Mucosa of descending colon (tissue), 3 donors: ENCODE results near the gene SERPINA9. TPM values are rescaled to one million over a fixed set of nuclear protein-coding genes. Genes with fewer than 3 reads are reported as not detected.

Source experiments
- ATAC-seq: fragments of 200-7000 bp; cut with Tn5 transposase; one replicate; pipeline ENCODE4 v1.9.1; 2020; ENCODE audit warnings: mild to moderate bottlenecking, moderate library complexity
- DNase-seq, 3 donors: peaks; one replicate each; pipeline ENCODE4 v3.0.0-alpha.2; 2020
- H3K36me3 ChIP-seq: fragments of 200-600 bp; one replicate; pipeline ENCODE4 v1.8.0; 2021; ENCODE audit warnings: low read depth, mild to moderate bottlenecking
- H3K4me1 ChIP-seq: fragments of 200-600 bp; one replicate; pipeline ENCODE4 v1.8.0; 2021; ENCODE audit warnings: low read depth, mild to moderate bottlenecking
- H3K4me3 ChIP-seq: fragments of 200-600 bp; one replicate; pipeline ENCODE4 v1.8.0; 2021; ENCODE audit warnings: mild to moderate bottlenecking
- H3K9me3 ChIP-seq: fragments of 200-600 bp; one replicate; pipeline ENCODE4 v1.8.0; 2021; ENCODE audit warnings: mild to moderate bottlenecking
- CTCF ChIP-seq: fragments of 200-600 bp; IDR thresholded peaks from one replicate; pipeline ENCODE4 v1.8.0; 2022; ENCODE audit warnings: antibody characterized with exemption, mild to moderate bottlenecking
- intact Hi-C, 2 donors: fragments of 100-400 bp; cut with DNase I in 1 of 2; cut with micrococcal nuclease in 1 of 2; formaldehyde crosslinking; loops; one replicate each; pipeline versions ENCODE4 v1.11.0 to v1.11.1; 2022; cut with DNase I, micrococcal nuclease
- long read RNA-seq, 2 donors: library from polyadenylated mRNA; unstranded; transcript quantifications; one replicate each; pipeline ENCODE4 v2.0.0, GENCODE V29; 2019 to 2021
- total RNA-seq, 3 donors: library from RNA; stranded (reverse); fragmentation: NEBNext Ultra II Directional in 2 of 3; extraction: Animal tissue kit (Norgen Biotek cat#: 25700) in 2 of 3; gene quantifications; one replicate each; pipeline versions ENCODE4 v1.2.1 to v1.2.4, GENCODE V29; 2021 to 2023
- donor health status: DM: no; HTN: no; CAD: no; lungs with moderate emphysema.
- donor health status: DM: no; HTN: no; CAD: no.
- donor health status: DM: no; HTN: yes; CAD: no.

Gene SERPINA9
- total RNA-seq, result not detected
- long read RNA-seq, donor 1, result 0 reads
- long read RNA-seq, donor 2, result 0 reads

DNA sequence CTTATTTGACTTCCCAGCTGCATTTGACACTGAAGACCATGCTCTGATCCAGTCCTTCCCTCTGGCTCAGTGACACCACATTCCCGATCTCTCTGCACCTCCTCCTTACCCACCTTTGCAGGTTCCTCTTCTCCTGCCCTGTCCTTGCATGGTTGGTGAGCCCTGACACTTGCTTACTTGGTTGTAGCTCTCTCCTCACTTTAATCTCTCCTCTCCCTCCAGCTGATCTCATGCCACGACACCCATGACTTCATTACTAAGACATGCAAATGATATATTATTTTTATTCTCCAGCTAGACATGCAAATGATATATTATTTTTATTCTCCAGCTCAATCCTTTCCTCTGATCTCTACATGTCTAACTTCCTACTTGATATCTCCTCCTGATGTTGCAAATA is at the start of gene SERPINA9:
SERPINA9 (minus strand) TSS at position 175 of the 400 bp plus-strand sequence. CDS start 6,357 bp downstream, outside the sequence.
- no peak for DNase-seq
- intact Hi-C loops, result no loop called here
- no peak for TF ChIP-seq CTCF

DNA sequence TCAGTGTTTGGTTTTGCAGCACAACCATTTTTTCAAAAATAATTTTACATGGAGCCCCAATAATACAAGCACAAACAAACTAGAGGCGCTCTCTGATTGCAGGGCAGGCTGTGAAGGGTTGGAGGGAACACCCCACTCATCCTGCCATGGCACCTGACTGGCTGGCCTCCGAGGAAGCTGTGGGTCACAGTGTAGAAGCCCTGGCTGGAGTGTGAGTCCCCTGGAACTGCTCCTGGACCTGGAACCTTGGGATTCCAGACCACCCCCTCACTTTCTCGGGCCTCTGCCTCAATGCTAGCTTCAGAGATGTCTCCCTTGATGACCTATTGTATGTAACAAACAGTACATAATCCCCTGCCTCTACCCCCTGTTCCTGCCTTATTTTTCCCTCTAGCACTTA is 48.1 kb upstream of the SERPINA9 start:
- Histone ChIP-seq H3K4me1 (no peaks in the 10 kb centered on the region), H3K4me3 (no peak overlapping the region), H3K9me3 (no peaks in the 10 kb centered on the region), H3K36me3 (no peaks in the 10 kb centered on the region)
- intact Hi-C loops, result no loop called here
- ATAC-seq (no peak), DNase-seq (no peak)
- no peak for TF ChIP-seq CTCF

More for the DNA sequence above, at the start of gene SERPINA9:
- H3K36me3 ChIP-seq, result no peaks in the 10 kb centered on the region
- no peaks in the 10 kb centered on the region for H3K4me1 ChIP-seq
- peaks cover 9% of the 10 kb centered on the region for H3K9me3 ChIP-seq
- H3K4me3 ChIP-seq, result no peak within 1 kb of the TSS
- ATAC-seq, result no peak

DNA sequence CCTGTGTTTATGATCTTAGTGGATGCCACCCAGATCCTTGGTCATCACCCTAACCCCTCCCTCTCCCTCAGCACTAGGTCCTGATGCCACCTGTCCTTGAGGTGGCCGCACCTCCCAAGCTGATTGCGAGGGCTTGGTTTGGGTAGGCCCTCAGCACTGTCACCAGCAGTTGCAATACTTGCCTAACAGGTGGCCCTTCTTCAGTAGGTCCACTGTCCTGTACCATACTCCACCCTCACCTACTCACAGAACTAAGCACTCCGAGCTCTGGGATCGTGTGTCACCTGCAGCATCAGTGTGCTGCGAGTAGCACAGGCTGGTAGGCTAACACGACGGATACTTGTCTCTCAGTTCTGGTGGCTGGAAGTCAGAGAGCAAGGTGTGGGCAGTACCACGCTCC is 47.3 kb upstream of the SERPINA9 start:
- Histone ChIP-seq H3K9me3 (no peaks in the 10 kb centered on the region), H3K4me1 (no peaks in the 10 kb centered on the region), H3K36me3 (no peaks in the 10 kb centered on the region), H3K4me3 (no peak overlapping the region)
- intact Hi-C loops, result no loop called here
- no peak for TF ChIP-seq CTCF
- DNase-seq (no peak), ATAC-seq (no peak)

- intact Hi-C loops, result no loop called here
- no peak for ATAC-seq
- TF ChIP-seq CTCF, result no peak
Measured at GRCh38 chr14:94522115-94522724, 46.2 kb upstream of the SERPINA9 start.

GRCh38 chr14:94521375-94522114 is 45.5 kb upstream of the SERPINA9 start:
- no peak for DNase-seq
- no peaks in the 10 kb centered on the region for H3K9me3 ChIP-seq
- H3K4me3 ChIP-seq, result no peak overlapping the region
- no peak for ATAC-seq
- intact Hi-C loops, result no loop called here
- H3K4me1 ChIP-seq, result no peaks in the 10 kb centered on the region
- H3K36me3 ChIP-seq, result no peaks in the 10 kb centered on the region
- no peak for TF ChIP-seq CTCF

More at GRCh38 chr14:94522115-94522724, 46.2 kb upstream of the SERPINA9 start:
- no peaks in the 10 kb centered on the region for H3K36me3 ChIP-seq
- H3K4me3 ChIP-seq, result no peak overlapping the region
- no peaks in the 10 kb centered on the region for H3K9me3 ChIP-seq
- no peak for DNase-seq
- no peaks in the 10 kb centered on the region for H3K4me1 ChIP-seq
